ENCODE data around the gene SPACA4. TPM values are rescaled to one million over a fixed set of nuclear protein-coding genes. Genes with fewer than 3 reads are reported as not detected.
"Not testable (repeated sequence)": the region's sequence is repeated elsewhere in the genome, so short reads cannot be mapped to it uniquely, and the experiment has no call there.

SPACA4 gene
- polyA plus RNA-seq, 1 experiment, result not detected

GRCh38 chr19:48573163-48573505 is 33.4 kb upstream of the SPACA4 start:
- no peak overlapping the region for H3K27ac ChIP-seq (ENCODE audit: low read depth, low read length)
- H3K4me3 ChIP-seq (ENCODE audit: low read depth, low read length), result no peak overlapping the region
- H3K9me3 ChIP-seq (ENCODE audit: control insufficient read depth, insufficient read depth, low read length), result no peaks in the 10 kb centered on the region
- H3K27me3 ChIP-seq (ENCODE audit: control insufficient read depth, insufficient read depth, low read length), result no peaks in the 10 kb centered on the region
- no peak for TF ChIP-seq CTCF (IDR thresholded peaks at IDR 0.05; ENCODE audit: low read depth, low read length)
- DNase-seq (ENCODE audit: low read depth, low spot score), result no peak
- ChIA-PET CTCF (interaction anchor here (0.7 to 1.6 kb wide), 2 partner anchors 14 to 16 kb away, joined by 3 to 4 read pairs; no protein-coding TSS in a partner anchor), POLR2A (interaction anchor here (0.6 kb wide), 1 partner anchor 80 kb away, joined by 3 read pairs; no protein-coding TSS in a partner anchor)

GRCh38 chr19:48575931-48576622 is 30.5 kb upstream of the SPACA4 start:
- Histone ChIP-seq H3K4me3 (ENCODE audit: low read depth, low read length) (no peak overlapping the region), H3K9me3 (ENCODE audit: control insufficient read depth, insufficient read depth, low read length) (no peaks in the 10 kb centered on the region), H3K27me3 (ENCODE audit: control insufficient read depth, insufficient read depth, low read length) (no peaks in the 10 kb centered on the region), H3K27ac (ENCODE audit: low read depth, low read length) (no peak overlapping the region)
- POLR2A ChIA-PET, result no interaction called here
- DNase-seq (ENCODE audit: low read depth, low spot score), result no peak
- no peak for TF ChIP-seq CTCF (IDR thresholded peaks at IDR 0.05; ENCODE audit: low read depth, low read length)
- CTCF ChIA-PET, result interaction anchor here (3.0 kb wide), 1 partner anchor 13 kb away, joined by 19 read pairs; no protein-coding TSS in a partner anchor

GRCh38 chr19:48577908-48578307 is 28.6 kb upstream of the SPACA4 start:
- CTCF ChIA-PET, result interaction anchor here (1.6 to 1.9 kb wide), 2 partner anchors 11 to 72 kb away, joined by 6 to 10 read pairs; no protein-coding TSS in a partner anchor
- POLR2A ChIA-PET; H3K4me3 ChIP-seq (ENCODE audit: low read depth, low read length); H3K27ac ChIP-seq (ENCODE audit: low read depth, low read length); H3K9me3 ChIP-seq (ENCODE audit: control insufficient read depth, insufficient read depth, low read length); DNase-seq (ENCODE audit: low read depth, low spot score); H3K27me3 ChIP-seq (ENCODE audit: control insufficient read depth, insufficient read depth, low read length): not testable (repeated sequence)

- Histone ChIP-seq H3K9me3 (ENCODE audit: control insufficient read depth, insufficient read depth, low read length) (no peaks in the 10 kb centered on the region), H3K27ac (ENCODE audit: low read depth, low read length) (no peak overlapping the region), H3K27me3 (ENCODE audit: control insufficient read depth, insufficient read depth, low read length) (no peaks in the 10 kb centered on the region), H3K4me3 (ENCODE audit: low read depth, low read length) (no peak overlapping the region)
- DNase-seq (ENCODE audit: low read depth, low spot score), result no peak
- ChIA-PET CTCF (interaction anchor here (1.6 to 1.9 kb wide), 3 partner anchors 10 to 73 kb away, joined by 4 to 10 read pairs (median 6); no protein-coding TSS in a partner anchor), POLR2A (interaction anchor here (0.6 kb wide), 1 partner anchor 233 kb away, joined by 6 read pairs; no protein-coding TSS in a partner anchor)
- TF ChIP-seq CTCF (IDR thresholded peaks at IDR 0.05; ENCODE audit: low read depth, low read length), result no peak
Measured at GRCh38 chr19:48578891-48579290, 27.7 kb upstream of the SPACA4 start.

GRCh38 chr19:48582168-48582567 is 24.4 kb upstream of the SPACA4 start:
- POLR2A ChIA-PET, result no interaction called here

More at GRCh38 chr19:48582168-48582567, 24.4 kb upstream of the SPACA4 start:
- H3K4me3 ChIP-seq (ENCODE audit: low read depth, low read length), result no peak overlapping the region
- H3K9me3 ChIP-seq (ENCODE audit: control insufficient read depth, insufficient read depth, low read length), result no peaks in the 10 kb centered on the region
- no peaks in the 10 kb centered on the region for H3K27me3 ChIP-seq (ENCODE audit: control insufficient read depth, insufficient read depth, low read length)
- CTCF ChIA-PET, result interaction anchor here (8.3 to 10.6 kb wide), 2 partner anchors 76 to 93 kb away, joined by 174 to 207 read pairs; no protein-coding TSS in a partner anchor
- no peak for TF ChIP-seq CTCF (IDR thresholded peaks at IDR 0.05; ENCODE audit: low read depth, low read length)
- DNase-seq (ENCODE audit: low read depth, low spot score), result no peak
- no peak overlapping the region for H3K27ac ChIP-seq (ENCODE audit: low read depth, low read length)
